K562 (cell line): ENCODE data around the gene LBR. TPM values are rescaled to one million over a fixed set of nuclear protein-coding genes. Genes with fewer than 3 reads are reported as not detected.

Experiments
- ATAC-seq: fragments of 200-7000 bp; cut with Tn5 transposase; 3 replicates; pipeline ENCODE4 v1.9.1; 2020; ENCODE audit warnings: moderate library complexity
- BruUV-seq: library from RNA; stranded (reverse); fragments of 400-500 nt; replicated peaks from 2 replicates; lab custom pipeline; 2021; lab: Mats Ljungman, UMichigan
- CTCF ChIA-PET: fragments of 300-600 bp; formaldehyde crosslinking; extraction: SDS; loops from one replicate; lab custom pipeline; 2021; ENCODE audit warnings: low intra/inter-chr PET ratio; lab: Yijun Ruan, JAX
- POLR2A ChIA-PET: fragments of 300-600, 350-650 bp; sonication (Branson Sonifier 250); formaldehyde crosslinking; extraction: SDS; loops from one replicate; lab custom pipeline; 2021; ENCODE audit warnings: antibody characterized with exemption, inconsistent platforms; lab: Yijun Ruan, JAX
- DNase-seq, 4 experiments: peaks; one replicate each; pipeline versions ENCODE4 v3.0.0 to v3.0.0-alpha.2; 2011 to 2018; ENCODE audit warnings: low spot score in 3 of 4, mixed read lengths in 3 of 4; ENCODE audit errors: extremely low read depth in 1 of 4
- FAIRE-seq: peaks from 2 replicates; lab custom pipeline; 2011; peaks lifted over from hg19 to GRCh38; lab: Jason Lieb, UNC
- H2AFZ ChIP-seq: 2 replicates; pipeline ENCODE4 v1.6.0; 2011; ENCODE audit warnings: low read depth, low read length, control low read depth, inconsistent platforms
- H3K27ac ChIP-seq: fragments of 200-600 bp; 3 replicates; pipeline ENCODE4 v1.8.0; 2011; ENCODE audit warnings: low read depth, mild to moderate bottlenecking, control low read depth, inconsistent platforms, low read length, moderate library complexity, mixed read lengths; ENCODE audit errors: extremely low read depth
- H3K27me3 ChIP-seq, 2 experiments: fragments of 300-600 bp in 1 of 2; 2 replicates in 1 of 2; 3 replicates in 1 of 2; pipeline versions ENCODE4 v1.6.0 to v1.8.0; 2011; ENCODE audit warnings: inconsistent platforms in 2 of 2, low read length in 2 of 2, mild to moderate bottlenecking in 1 of 2, mixed read lengths in 1 of 2, moderate library complexity in 1 of 2; ENCODE audit not compliant: control insufficient read depth in 2 of 2, insufficient read depth in 2 of 2
- H3K36me3 ChIP-seq: fragments of 300-600 bp; 3 replicates; pipeline ENCODE4 v1.8.0; 2011; ENCODE audit warnings: mild to moderate bottlenecking, low read length, inconsistent platforms; ENCODE audit not compliant: control insufficient read depth, insufficient read depth
- H3K4me1 ChIP-seq, 2 experiments: fragments of 200-600 bp in 1 of 2; replicated peaks in 1 of 2; 2 replicates in 1 of 2; 3 replicates in 1 of 2; pipeline versions ENCODE4 v1.5.1 to v1.8.0; 2011; ENCODE audit warnings: inconsistent platforms in 2 of 2, low read length in 2 of 2, mild to moderate bottlenecking in 1 of 2, mixed read lengths in 1 of 2, moderate library complexity in 1 of 2; ENCODE audit not compliant: control insufficient read depth in 2 of 2, insufficient read depth in 2 of 2
- H3K4me2 ChIP-seq: 2 replicates; pipeline ENCODE4 v1.6.1; 2011; ENCODE audit warnings: low read length, control low read depth, inconsistent platforms, mixed read lengths; ENCODE audit not compliant: insufficient read depth
- H3K4me3 ChIP-seq: fragments of 200-600 bp; sonication (generic), shearing (Covaris generic); 2 replicates; pipeline ENCODE4 v1.5.1; 2016; ENCODE audit warnings: control low read depth, inconsistent platforms
- H3K79me2 ChIP-seq: fragments of 200-600 bp; 3 replicates; pipeline ENCODE4 v1.8.0; 2011; ENCODE audit warnings: low read length, inconsistent platforms; ENCODE audit not compliant: control insufficient read depth, insufficient read depth
- H3K9ac ChIP-seq, 2 experiments: 2 replicates each; pipeline versions ENCODE4 v1.6.0 to v1.6.1; 2011; ENCODE audit warnings: low read depth in 2 of 2, low read length in 2 of 2, control low read depth in 1 of 2, inconsistent platforms in 1 of 2, mild to moderate bottlenecking in 1 of 2, mixed read lengths in 1 of 2; ENCODE audit not compliant: insufficient read depth in 1 of 2
- H3K9me1 ChIP-seq: one replicate; pipeline ENCODE4 v1.6.0; 2011; ENCODE audit warnings: inconsistent platforms, mild to moderate bottlenecking, low read length, moderate library complexity; ENCODE audit not compliant: control insufficient read depth, insufficient read depth
- H3K9me3 ChIP-seq: replicated peaks from 2 replicates; pipeline ENCODE4 v1.5.1; 2011; ENCODE audit warnings: low read depth, low read length, inconsistent platforms; ENCODE audit not compliant: control insufficient read depth, insufficient read depth
- H4K20me1 ChIP-seq: replicated peaks from 2 replicates; pipeline ENCODE4 v1.6.1; 2011; ENCODE audit warnings: low read length, inconsistent platforms, mixed read lengths; ENCODE audit not compliant: control insufficient read depth, insufficient read depth
- ERF ChIP-seq: fragments of 450-650 bp; formaldehyde crosslinking; IDR thresholded peaks from 2 replicates; pipeline ENCODE4 v1.4.0; 2020; ENCODE audit warnings: mild to moderate bottlenecking, mixed read lengths
- NR0B1 ChIP-seq: fragments of 450-650 bp; IDR thresholded peaks from one replicate; pipeline ENCODE4 v1.6.1; 2018; ENCODE audit warnings: mild to moderate bottlenecking, moderate library complexity; ENCODE audit not compliant: partially characterized antibody
- NR4A1 ChIP-seq, 2 experiments: fragments of 250-450 bp in 1 of 2; fragments of 450-650 bp in 1 of 2; sonication (Bioruptor Pico) in 1 of 2; IDR thresholded peaks; 2 replicates each; pipeline versions ENCODE4 v1.4.0 to v1.6.1; 2016 to 2020; ENCODE audit warnings: mild to moderate bottlenecking in 2 of 2, missing compliant biosample characterization in 1 of 2, missing genetic modification characterization in 1 of 2, moderate library complexity in 1 of 2
- POLR2A ChIP-seq: fragments of 450-650 bp; conservative IDR thresholded peaks from 2 replicates; pipeline ENCODE4 v1.6.1; 2016
- SP1 ChIP-seq: sonication (generic); formaldehyde crosslinking; IDR thresholded peaks from 2 replicates; pipeline ENCODE4 v1.8.1; 2022; ENCODE audit warnings: mild to moderate bottlenecking, missing genetic modification reagents
- SUPT5H ChIP-seq: fragments of 450-650 bp; IDR thresholded peaks from 2 replicates; pipeline ENCODE4 v1.6.1; 2016
- ZNF76 ChIP-seq: fragments of 250-450 bp; sonication (Bioruptor Pico); IDR thresholded peaks from 2 replicates; pipeline ENCODE4 v1.4.0; 2020; ENCODE audit warnings: mild to moderate bottlenecking, moderate library complexity, borderline replicate concordance
- WGBS: fragments of 100-300 bp; shearing (Covaris generic); methylation state at CpG from one replicate; pipeline ENCODE4 v1.1.6; 2016; ENCODE audit warnings: low coverage, mixed read lengths; ENCODE audit not compliant: insufficient coverage; ENCODE audit errors: missing lambda C conversion rate; 5-methylcytosine and 5-hydroxymethylcytosine counted together
- in situ Hi-C: fragments of 300-500 bp; cut with MboI; formaldehyde crosslinking; loops from 4 replicates; pipeline ENCODE4 v1.15.0; 2018; ENCODE audit warnings: inconsistent platforms, mixed read lengths
- intact Hi-C: fragments of 100-400 bp; cut with micrococcal nuclease; formaldehyde crosslinking; loops from 2 replicates; pipeline ENCODE4 v1.14.2; 2022
- polyA plus RNA-seq, 8 experiments: library from polyadenylated mRNA; depleted of rRNA in 4 of 8; stranded (reverse) in 5 of 8; unstranded in 3 of 8; fragments of >200 nt; fragmentation: Nextera tagmentation in 2 of 8; fragmentation: Illumina TruSeq in 1 of 8; extraction: Ambion mirVana in 2 of 8; extraction: Trizol in 1 of 8; gene quantifications; 2 replicates each; pipeline versions ENCODE4 v1.2.1 to v1.2.3, GENCODE V29; 2011 to 2014; ENCODE audit warnings: inconsistent platforms in 1 of 8, missing spikeins in 1 of 8
- total RNA-seq, 7 experiments: library from RNA; depleted of rRNA in 6 of 7; stranded (reverse); fragments of >200 nt in 6 of 7; fragmentation: Illumina TruSeq in 2 of 7; extraction: Trizol in 2 of 7; gene quantifications; 2 replicates each; pipeline versions ENCODE4 v1.2.1 to v1.2.3, GENCODE V29; 2011 to 2021; ENCODE audit warnings: low replicate concordance in 1 of 7
- TF ChIP-seq, protein P1 (sequence below), 2 experiments: fragments of 450-650 bp in 1 of 2; IDR thresholded peaks; 2 replicates each; pipeline ENCODE4 v1.6.1; 2011 to 2017; ENCODE audit warnings: low read depth in 2 of 2, antibody characterized with exemption in 1 of 2, borderline replicate concordance in 1 of 2, low read length in 1 of 2, mild to moderate bottlenecking in 1 of 2, mixed read lengths in 1 of 2; ENCODE audit not compliant: control insufficient read depth in 1 of 2
- TF ChIP-seq, protein P2 (sequence below): fragments of 250-450 bp; sonication (Bioruptor Pico); IDR thresholded peaks from 2 replicates; pipeline ENCODE4 v1.8.0; 2022; ENCODE audit warnings: inconsistent platforms

LBR gene
- total and polyA plus RNA-seq, 9 of the 15 experiments (the other 6 are each of a cell fraction or from before 2014, with no cell fraction given): 102 to 229 (median 197) TPM

DNA sequence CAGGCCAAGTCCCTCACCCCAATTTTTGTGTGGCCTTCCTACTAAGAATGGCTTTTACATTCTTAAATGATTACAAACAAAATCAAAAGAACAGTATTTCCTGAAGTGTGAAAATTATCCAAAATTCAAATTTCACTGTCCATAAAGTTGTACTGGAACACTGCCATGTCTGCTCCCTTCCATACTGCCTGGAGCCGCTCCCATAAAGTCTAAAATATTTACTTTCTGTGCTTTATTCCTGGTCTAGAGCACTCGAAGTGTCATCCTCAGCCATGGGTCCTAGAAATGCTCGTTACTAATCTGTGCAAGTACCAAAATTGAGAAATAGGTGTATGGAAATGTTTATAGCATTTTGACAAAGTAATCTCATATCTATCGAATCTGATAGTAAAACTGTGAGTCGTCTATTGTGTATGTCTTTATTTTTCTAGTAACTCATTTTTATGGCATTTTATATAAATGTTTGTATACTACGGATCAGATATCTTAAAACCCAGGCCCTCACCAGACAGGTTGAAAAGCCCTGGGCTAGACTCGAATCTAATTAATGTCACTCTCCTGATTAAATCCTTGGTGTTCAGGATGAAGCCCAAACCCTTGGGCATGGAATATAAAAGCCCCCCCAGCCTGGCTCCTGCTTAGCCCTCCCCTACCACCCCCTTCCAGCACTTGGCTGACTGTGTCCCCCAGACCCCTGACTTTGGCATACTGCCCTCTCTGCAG, 4.9 kb downstream of the LBR start (continued):
- TF ChIP-seq, protein P1, sequence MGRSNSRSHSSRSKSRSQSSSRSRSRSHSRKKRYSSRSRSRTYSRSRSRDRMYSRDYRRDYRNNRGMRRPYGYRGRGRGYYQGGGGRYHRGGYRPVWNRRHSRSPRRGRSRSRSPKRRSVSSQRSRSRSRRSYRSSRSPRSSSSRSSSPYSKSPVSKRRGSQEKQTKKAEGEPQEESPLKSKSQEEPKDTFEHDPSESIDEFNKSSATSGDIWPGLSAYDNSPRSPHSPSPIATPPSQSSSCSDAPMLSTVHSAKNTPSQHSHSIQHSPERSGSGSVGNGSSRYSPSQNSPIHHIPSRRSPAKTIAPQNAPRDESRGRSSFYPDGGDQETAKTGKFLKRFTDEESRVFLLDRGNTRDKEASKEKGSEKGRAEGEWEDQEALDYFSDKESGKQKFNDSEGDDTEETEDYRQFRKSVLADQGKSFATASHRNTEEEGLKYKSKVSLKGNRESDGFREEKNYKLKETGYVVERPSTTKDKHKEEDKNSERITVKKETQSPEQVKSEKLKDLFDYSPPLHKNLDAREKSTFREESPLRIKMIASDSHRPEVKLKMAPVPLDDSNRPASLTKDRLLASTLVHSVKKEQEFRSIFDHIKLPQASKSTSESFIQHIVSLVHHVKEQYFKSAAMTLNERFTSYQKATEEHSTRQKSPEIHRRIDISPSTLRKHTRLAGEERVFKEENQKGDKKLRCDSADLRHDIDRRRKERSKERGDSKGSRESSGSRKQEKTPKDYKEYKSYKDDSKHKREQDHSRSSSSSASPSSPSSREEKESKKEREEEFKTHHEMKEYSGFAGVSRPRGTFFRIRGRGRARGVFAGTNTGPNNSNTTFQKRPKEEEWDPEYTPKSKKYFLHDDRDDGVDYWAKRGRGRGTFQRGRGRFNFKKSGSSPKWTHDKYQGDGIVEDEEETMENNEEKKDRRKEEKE (IDR thresholded peaks at IDR 0.05; ENCODE audit: borderline replicate concordance in 1 of 2, control insufficient read depth in 1 of 2, low read depth in 2 of 2, low read length in 1 of 2): no peak

GRCh38 chr1:225422031-225422605, 5.7 kb downstream of the LBR start:
- WGBS: 91% methylated on average over 5 of the region's 14 CpGs
- CTCF ChIA-PET: no interaction called here
- Histone ChIP-seq H3K36me3 (peaks cover 85% of the 10 kb centered on the region), H3K79me2 (peaks cover 97% of the 10 kb centered on the region)
- TF ChIP-seq NR4A1 (CRISPR knock-in tag; IDR thresholded peaks at IDR 0.05) (no peak), NR4A1 (tag; IDR thresholded peaks at IDR 0.05) (no peak), ZNF76 (CRISPR knock-in tag) (no peak), NR0B1 (no peak), SUPT5H (0 out of 2 replicates have a peak, but pooled peaks have one; percentile 17), ERF (CRISPR knock-in tag) (no peak), SP1 (CRISPR knock-in tag) (no peak), POLR2A (0 out of 2 replicates have a peak, but pooled peaks have one; percentile 22)
- TF ChIP-seq, protein P2, sequence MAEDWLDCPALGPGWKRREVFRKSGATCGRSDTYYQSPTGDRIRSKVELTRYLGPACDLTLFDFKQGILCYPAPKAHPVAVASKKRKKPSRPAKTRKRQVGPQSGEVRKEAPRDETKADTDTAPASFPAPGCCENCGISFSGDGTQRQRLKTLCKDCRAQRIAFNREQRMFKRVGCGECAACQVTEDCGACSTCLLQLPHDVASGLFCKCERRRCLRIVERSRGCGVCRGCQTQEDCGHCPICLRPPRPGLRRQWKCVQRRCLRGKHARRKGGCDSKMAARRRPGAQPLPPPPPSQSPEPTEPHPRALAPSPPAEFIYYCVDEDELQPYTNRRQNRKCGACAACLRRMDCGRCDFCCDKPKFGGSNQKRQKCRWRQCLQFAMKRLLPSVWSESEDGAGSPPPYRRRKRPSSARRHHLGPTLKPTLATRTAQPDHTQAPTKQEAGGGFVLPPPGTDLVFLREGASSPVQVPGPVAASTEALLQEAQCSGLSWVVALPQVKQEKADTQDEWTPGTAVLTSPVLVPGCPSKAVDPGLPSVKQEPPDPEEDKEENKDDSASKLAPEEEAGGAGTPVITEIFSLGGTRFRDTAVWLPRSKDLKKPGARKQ (CRISPR knock-in tag): no peak
- TF ChIP-seq, all 486 proteins: peak for 2
- DNase-seq (no peak), ATAC-seq (no peak), FAIRE-seq (no peak)
- H3K27me3 ChIP-seq: no peaks in the 10 kb centered on the region
- H3K4me3 ChIP-seq: no peak overlapping the region
- H3K9me3 ChIP-seq: no peaks in the 10 kb centered on the region
- no peak overlapping the region for H2AFZ ChIP-seq
- no peak overlapping the region for H3K9ac ChIP-seq
- no peak overlapping the region for H3K4me2 ChIP-seq
- H3K4me1 ChIP-seq: peaks cover 13 to 28% of the 10 kb centered on the region in 2 experiments
- intact Hi-C loops: no loop called here
- H3K27ac ChIP-seq: 0 out of 3 replicates have a peak overlapping the region, but pooled peaks have one; percentile 4
- H4K20me1 ChIP-seq: peaks cover 36% of the 10 kb centered on the region
- BruUV-seq: no TSS peak
- POLR2A ChIA-PET: interaction anchor here (0.7 to 1.0 kb wide), 2 partner anchors 8 to 9 kb away, joined by 3 to 5 read pairs; no protein-coding TSS in a partner anchor
- H3K9me1 ChIP-seq: peaks cover 10% of the 10 kb centered on the region
- in situ Hi-C loops: no loop called here
